GM21526 (cell line): ENCODE results near the gene PSD.

Source experiments
- ATAC-seq: cut with Tn5 transposase; IDR thresholded peaks from one replicate; pipeline ENCODE4 v1.9.1; 2021; ENCODE audit warnings: moderate library complexity; ENCODE audit not compliant: unreplicated experiment, low FRiP score

The PSD gene

DNA sequence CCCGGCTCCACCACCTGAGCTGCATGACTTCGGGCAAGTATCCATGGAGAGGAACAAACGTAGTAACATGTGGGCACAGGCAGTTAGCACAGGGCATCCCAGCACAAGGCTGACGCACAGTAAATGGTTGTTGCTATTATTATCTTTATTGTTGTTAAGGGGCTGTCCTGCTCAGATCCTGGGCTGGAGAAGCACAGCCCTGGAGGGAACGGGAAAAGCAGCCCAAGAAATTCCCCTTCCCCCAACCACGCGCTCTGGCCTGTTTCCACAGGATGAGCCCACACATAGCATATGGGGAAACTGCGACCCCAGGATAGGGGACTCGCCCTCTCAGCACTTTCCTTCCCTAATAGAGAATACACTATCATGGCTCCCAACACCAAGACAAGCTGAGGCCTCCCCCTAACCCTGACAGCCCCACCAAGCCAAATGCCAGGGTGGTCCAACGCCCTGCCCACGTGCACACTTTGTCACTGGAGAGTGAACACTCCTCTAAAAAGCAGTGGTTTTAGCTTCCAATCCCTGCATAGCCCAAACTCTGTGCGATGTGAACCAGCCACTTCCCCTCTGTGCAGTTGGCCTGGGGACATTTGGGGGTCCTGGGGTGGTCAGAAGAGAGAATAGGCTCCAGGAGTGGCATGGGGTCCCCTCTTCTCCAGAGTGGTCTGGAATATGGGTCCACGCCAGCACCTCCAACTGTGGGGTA is 11.0 kb downstream of the PSD start:
- ATAC-seq, result no peak

DNA sequence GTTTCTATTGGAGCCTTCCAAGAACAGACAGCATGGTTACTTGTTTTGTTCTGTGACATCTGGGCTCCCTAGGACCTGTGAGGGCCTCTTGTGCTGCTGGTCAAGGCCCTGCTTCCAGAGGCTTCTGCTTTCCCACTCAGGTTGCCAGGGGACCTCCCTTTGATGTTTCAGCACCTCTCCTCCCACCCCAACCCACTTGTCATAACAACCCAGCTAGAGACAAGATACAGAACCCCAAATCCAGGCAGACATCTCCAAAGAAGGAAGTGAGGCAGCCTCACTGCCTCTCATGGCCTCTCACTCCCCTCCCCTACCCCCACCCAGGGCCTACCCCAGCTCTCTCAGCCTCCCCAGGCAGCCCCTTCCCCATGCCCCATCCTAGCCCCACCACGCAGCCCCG is 11.8 kb downstream of the PSD start:
- ATAC-seq, result no peak

DNA sequence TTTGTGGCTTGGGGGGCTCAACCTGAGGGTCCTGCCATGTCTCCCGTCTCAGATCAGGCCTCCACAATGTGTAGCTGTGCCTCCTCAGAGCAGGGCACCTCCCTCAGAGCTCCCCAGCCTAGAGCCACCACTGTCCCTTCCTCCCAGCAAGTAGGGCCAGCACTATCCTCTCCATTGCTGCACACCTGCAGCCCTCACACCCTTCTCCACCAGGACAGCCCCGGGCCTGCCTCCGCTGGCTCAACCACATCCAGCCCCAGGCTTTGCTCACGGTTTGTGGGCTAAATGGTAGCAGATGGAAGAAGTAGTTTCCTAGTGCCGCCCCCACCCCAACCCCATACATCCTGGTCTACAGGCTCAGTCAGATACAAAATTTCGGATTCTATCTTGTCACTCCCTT is 13.0 kb downstream of the PSD start:
- ATAC-seq, result no peak

DNA sequence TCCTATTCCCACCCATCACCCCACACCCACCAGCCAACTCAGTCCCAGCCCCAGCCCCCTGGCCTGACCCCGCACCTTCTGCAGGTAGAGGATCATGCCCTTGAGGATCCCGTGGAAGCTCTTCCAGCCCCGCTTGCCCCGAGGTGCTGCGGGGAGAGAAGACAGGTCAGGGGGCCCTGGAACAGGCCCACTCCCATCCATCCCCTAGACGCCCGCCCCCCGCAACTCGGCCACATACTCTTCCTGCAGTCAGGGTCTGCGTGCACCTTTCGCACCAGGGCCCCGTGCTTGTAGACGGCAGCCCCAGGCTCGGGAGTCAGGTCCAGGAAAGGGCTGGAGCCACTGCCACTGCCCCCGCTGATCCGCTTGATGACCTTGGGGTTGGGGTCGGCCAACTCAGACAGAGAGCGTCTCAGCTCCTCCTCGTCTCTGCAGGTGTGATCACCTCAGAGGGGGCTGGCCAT is 13.4 kb downstream of the PSD start:
- no peak for ATAC-seq

DNA sequence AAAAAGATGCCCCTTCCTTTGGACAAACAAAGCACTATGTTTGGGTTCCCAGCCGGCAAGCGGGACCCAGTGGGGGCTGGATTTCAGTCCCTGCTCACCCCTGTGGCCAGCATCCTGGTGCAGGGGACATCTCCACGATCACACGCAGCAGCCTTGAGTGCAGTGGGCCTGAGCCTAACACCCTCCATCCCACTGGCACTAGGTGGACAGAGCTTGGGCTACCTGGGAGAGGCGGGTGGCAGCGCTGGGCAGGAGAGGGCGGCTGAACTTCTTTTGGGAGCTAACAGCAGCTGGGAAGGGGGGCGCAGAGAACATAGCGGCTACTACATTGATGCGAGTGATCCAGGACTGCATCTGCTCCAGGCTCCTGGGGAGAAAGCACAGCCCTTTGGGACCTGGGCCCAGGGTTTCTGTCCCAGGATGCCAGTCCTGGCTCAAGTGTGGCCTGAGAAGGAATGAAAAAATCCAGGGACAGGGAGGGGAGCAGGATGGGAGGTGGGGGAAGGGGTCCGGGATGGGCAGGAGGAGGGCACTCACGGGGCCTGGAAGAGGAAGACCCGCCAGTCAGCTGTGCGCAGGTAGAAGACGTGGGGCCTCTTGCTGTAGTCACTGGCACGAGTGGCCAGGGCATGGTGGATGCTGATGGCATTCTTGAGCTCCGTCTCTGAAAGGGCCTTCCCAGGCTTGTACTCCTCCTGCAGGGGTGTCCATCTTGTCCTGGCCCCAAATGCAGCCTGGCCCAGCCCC is 14.1 kb downstream of the PSD start:
- no peak for ATAC-seq

DNA sequence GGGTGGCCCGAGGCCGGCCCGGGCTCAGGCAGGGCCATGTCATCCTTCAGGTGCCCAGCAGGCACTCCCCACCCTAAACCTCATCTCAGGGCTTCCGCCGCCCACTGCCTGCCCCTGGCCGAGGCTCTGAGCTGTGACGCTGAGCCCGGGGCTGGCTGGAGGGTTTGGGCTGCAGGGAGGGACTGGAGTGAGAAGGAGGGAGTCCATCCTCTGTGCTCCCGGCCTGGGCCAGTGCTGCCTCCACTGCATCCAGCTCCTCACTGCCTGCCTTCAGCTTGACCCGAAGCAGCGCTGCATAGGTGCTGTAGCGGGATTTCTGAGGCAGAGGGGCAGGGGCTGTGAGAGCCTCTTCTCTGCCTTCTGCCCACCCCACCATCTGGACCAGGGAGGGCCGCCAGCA is 15.5 kb downstream of the PSD start:
- ATAC-seq, result no peak

DNA sequence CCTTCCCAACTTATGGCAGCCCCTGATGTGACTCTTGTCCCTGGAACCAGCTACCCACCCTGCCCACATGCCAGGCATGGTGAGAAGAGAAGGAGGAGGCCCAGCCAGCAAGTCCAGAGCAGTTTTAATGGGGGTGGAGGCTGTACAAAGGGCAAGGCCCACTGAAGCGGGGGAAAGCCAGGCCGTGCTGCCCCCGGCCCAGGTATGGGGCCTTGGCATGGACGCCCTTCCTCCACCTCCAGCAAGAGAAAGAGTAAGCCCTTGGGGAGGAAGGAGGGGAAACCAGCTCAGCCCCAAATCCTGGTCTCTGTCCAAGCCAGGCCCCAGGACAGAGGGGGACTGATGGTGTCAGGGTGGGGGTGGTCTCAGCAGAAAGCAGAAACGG is 16.1 kb downstream of the PSD start:
- ATAC-seq, result no peak

DNA sequence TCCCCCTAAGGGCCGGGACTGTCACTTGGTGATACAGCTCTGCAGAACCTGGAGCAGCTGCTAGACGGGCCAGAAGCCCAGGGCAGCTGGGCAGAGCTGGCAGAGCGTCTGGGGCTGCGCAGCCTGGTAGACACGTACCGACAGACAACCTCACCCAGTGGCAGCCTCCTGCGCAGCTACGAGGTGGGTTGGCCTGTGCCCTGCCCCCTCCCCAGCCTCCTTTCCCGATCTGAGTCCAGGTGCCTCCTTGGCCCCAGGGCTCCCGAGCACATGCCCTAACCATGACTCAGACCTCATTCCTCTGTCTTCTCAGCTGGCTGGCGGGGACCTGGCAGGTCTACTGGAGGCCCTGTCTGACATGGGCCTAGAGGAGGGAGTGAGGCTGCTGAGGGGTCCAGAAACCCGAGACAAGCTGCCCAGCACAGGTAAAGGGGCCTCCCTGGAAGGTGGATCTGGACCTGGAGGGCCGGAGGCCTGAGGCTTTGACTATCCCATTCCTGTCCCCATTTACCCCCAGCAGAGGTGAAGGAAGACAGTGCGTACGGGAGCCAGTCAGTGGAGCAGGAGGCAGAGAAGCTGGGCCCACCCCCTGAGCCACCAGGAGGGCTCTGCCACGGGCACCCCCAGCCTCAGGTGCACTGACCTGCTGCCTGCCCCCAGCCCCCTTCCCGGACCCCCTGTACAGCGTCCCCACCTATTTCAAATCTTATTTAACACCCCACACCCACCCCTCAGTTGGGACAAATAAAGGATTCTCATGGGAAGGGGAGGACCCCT is 16.7 kb downstream of the PSD start:
- no peak for ATAC-seq

DNA sequence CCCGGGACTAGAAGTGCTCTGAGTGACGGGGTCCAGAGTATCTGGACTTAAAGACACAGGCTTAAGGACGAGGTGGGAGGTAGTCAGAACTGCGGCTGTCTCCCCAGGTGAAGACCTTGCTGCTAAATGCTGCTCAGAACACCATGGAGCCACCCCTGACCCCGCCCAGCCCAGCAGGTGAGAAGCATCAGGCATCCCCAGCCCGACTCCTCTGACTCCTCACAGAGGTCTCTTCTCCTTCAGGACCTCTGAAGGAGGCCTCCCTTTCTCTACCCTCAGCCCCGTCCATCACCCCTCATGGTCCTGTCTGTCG is 17.3 kb downstream of the PSD start:
- no peak for ATAC-seq

DNA sequence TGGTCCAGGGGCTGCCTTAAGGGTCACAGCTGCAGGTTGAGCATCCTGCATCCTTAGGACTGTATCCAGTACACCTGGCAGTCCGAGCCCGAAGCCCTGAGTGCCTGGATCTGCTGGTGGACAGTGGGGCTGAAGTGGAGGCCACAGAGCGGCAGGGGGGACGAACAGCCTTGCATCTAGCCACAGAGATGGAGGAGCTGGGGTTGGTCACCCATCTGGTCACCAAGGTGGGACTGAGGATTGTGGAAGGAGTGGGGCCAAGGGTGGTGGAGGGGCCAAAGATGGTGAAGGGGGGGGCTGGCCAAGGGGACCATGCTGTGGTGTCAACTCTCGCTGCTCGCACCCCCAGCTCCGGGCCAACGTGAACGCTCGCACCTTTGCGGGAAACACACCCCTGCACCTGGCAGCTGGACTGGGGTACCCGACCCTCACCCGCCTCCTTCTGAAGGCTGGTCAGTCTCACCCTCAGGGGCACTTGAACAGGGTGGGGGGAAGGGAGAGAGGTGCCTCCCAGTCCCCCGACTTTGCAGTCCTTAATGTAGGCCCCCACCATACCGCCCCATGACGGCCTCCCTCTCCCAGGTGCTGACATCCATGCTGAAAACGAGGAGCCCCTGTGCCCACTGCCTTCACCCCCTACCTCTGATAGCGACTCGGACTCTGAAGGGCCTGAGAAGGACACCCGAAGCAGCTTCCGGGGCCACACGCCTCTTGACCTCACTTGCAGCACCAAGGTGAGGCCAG is 17.8 kb downstream of the PSD start:
- no peak for ATAC-seq

DNA sequence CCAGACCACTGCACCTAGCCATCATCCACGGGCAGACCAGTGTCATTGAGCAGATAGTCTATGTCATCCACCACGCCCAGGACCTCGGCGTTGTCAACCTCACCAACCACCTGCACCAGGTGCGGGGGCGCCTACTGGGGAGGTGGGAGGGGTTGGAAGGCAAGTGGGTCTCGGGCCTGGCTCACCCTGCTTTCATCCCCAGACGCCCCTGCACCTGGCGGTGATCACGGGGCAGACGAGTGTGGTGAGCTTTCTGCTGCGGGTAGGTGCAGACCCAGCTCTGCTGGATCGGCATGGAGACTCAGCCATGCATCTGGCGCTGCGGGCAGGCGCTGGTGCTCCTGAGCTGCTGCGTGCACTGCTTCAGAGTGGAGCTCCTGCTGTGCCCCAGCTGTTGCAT is 18.5 kb downstream of the PSD start:
- ATAC-seq, result no peak

DNA sequence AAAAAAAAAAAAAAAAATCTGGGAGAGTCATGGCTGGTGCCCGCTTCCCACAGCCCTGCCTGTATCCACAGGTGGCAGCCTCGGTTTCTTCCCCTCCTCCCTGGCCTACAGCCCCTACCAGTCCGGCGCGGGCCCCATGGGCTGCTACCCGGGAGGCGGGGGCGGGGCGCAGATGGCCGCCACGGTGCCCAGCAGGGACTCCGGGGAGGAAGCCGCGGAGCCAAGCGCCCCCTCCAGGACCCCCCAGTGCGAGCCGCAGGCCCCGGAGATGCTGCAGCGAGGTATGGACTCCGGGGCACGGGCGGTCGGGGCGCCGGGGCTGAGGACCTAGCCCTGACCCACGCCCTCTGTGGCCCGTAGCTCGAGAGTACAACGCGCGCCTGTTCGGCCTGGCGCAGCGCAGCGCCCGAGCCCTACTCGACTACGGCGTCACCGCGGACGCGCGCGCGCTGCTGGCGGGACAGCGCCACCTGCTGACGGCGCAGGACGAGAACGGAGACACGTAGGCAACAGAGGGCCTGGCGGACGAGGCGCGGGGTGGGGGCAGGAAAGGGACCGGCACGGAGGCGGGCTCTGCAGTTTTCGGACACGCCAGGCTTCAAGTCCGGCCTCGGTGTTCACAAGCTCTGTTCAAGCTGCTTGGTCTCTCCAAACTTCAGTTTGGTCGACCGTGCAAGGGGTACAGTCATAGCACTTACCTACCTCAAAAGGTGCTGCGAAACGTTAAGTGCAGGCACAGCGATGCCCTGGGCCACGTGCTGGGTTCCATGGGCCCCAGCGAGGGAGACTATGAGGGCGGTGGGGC is 19.2 kb downstream of the PSD start:
- peak; percentile 35 for ATAC-seq

DNA sequence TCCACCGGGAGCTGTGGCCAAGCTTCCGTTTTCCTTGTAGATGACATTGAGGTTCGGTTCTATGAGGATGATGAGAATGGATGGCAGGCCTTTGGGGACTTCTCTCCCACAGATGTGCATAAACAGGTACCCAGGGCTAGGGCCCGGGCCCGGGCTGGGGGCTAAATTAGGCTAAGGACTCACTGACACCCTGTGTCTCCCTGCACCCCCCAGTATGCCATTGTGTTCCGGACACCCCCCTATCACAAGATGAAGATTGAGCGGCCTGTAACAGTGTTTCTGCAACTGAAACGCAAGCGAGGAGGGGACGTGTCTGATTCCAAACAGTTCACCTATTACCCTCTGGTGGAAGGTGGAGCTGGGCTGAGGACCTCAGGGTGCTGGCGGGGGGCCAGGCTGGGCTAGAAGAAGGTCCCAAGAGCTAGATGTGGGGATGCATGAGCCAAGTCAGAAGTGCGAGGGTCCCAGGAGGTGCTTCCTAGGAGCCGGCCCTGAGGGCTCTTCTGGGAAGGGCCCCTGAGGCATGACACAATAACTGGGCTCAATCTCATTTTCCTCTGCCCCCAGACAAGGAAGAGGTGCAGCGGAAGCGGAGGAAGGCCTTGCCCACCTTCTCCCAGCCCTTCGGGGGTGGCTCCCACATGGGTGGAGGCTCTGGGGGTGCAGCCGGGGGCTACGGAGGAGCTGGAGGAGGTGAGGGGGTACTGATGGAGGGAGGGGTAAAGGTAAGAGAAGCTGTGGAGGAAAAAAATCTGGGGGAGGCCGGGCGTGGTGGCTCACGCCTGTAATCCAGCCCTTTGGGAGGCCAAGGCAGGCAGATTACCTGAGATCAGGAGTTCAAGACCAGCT is 20.2 kb downstream of the PSD start:
- ATAC-seq, result no peak

DNA sequence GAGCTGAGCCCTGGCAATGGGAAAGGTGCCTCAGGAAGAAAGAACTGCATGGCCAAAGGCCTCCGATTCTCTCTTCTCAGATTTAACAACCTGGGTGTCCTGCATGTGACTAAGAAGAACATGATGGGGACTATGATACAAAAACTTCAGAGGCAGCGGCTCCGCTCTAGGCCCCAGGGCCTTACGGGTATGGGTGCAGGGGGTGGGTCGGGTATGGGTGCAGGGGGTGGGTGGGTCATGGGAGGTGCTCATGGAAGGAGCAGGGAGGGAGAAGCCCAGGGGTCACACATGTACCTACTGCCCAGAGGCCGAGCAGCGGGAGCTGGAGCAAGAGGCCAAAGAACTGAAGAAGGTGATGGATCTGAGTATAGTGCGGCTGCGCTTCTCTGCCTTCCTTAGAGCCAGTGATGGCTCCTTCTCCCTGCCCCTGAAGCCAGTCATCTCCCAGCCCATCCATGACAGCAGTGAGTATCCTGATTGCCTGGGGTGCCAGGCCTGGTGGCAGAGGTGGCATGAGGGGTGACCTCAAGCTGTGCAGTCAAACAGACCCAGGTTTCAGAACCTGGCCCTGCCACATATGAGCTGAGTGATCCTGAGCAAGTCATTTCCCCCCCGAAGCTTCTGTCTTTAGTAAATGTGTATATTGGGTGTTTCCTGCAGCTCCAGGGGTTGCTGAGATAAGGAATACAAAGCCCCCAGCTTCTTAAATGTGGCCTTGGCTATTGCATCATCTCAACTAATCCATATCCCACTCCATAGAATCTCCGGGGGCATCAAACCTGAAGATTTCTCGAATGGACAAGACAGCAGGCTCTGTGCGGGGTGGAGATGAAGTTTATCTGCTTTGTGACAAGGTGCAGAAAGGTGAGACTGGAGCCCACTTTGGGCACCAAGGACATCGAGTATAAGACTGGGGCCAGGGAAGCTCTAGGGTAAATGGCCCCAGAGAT is 21.1 kb downstream of the PSD start:
- no peak for ATAC-seq

DNA sequence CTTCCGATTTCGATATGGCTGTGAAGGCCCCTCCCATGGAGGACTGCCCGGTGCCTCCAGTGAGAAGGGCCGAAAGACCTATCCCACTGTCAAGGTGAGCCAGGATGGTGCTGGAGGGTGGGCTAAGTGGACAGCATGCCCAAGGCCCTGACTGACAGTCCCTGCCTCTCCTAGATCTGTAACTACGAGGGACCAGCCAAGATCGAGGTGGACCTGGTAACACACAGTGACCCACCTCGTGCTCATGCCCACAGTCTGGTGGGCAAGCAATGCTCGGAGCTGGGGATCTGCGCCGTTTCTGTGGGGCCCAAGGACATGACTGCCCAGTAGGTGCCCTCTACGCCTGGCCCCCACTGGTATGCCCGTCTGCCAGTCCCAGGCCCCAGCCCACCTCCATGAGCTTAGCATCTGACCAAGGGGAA is 21.8 kb downstream of the PSD start:
- no peak for ATAC-seq

DNA sequence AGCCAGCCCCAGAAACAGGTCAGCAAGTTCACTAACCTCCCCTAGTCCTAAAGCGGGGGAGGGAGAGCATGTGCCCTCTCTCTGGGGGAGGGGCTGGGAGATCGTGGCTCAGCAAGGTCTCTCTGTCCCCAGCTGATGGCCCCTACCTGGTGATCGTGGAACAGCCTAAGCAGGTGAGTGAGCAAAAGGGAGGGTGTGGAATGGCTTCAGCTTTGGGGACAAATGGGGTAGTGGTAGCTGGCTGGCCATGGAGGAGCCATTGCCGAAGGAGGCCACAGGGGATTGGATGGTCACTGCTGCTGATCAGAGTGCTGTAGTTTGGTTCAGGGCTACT is 22.3 kb downstream of the PSD start:
- no peak for ATAC-seq

DNA sequence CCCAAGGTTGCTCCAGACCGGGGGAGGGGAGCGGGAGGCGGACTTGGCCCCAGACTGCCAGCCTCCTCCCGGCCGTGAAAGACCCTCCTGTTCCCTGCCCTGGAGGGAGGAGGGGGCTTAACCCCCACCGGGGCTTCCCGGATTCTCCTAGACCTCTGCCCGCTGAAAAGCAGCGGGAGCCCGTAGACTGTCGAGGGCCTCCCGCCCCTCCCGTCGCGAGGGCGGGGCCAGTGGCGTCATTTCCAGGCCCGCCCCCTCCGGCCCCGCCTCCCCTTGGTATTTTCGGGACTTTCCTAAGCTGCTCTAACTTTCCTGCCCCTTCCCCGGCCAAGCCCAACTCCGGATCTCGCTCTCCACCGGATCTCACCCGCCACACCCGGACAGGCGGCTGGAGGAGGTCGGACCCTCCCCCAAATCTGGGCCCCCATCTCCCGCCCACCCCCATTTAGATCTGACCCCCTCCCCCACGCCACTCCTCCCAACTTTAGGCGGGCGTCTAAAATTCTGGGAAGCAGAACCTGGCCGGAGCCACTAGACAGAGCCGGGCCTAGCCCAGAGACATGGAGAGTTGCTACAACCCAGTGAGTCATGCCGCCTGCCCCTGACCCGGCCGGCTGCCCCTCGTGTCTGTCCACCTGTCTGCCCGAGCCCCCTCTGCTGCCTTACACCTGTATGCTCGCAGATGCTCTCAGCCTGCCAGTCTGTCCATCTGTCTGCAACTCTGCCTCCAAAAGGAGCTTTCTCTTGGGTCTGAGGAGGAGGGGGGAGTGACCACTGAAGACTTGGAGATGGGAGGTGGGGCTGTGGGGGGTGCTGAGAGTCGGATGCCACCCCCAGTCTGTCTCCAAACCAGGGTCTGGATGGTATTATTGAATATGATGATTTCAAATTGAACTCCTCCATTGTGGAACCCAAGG is 22.9 kb downstream of the PSD start, which contains the start of gene NFKB2:
TSS of gene NFKB2 (plus strand) at position 306 of the 917 bp plus-strand sequence. CDS start at position 561, 255 bp downstream.
- ATAC-seq, result no peak
